Left lung (tissue), 10 donors: ENCODE data around the gene C2CD2L. TPM values are rescaled to one million over a fixed set of nuclear protein-coding genes. Genes with fewer than 3 reads are reported as not detected.

Source experiments
- ATAC-seq: fragments of 200-7000 bp; cut with Tn5 transposase; one replicate; pipeline ENCODE4 v1.9.1; 2020; ENCODE audit warnings: moderate library complexity
- DNase-seq, 4 donors: peaks; one replicate each; pipeline ENCODE4 v3.0.0-alpha.2; 2013 to 2020
- H3K27ac ChIP-seq, 2 donors: fragments of 200-600 bp; sonication (generic) in 1 of 2; one replicate each; pipeline versions ENCODE4 v1.5.0 to v1.8.0; 2020 to 2021
- H3K27me3 ChIP-seq, 2 donors: fragments of 200-600 bp; sonication (generic) in 1 of 2; one replicate each; pipeline versions ENCODE4 v1.5.0 to v1.8.0; 2020 to 2021
- H3K36me3 ChIP-seq, 2 donors: fragments of 200-600 bp; sonication (generic) in 1 of 2; one replicate each; pipeline versions ENCODE4 v1.5.0 to v1.8.0; 2020 to 2021
- H3K4me1 ChIP-seq, 2 donors: fragments of 200-600 bp; one replicate each; pipeline ENCODE4 v1.8.0; 2021
- H3K4me3 ChIP-seq, 2 donors: fragments of 200-600 bp; sonication (generic) in 1 of 2; one replicate each; pipeline versions ENCODE4 v1.5.0 to v1.8.0; 2020 to 2021; ENCODE audit warnings: mild to moderate bottlenecking in 1 of 2
- H3K9me3 ChIP-seq, 2 donors: fragments of 200-600 bp; sonication (generic) in 1 of 2; one replicate each; pipeline versions ENCODE4 v1.5.0 to v1.8.0; 2020 to 2021
- intact Hi-C, 2 donors: fragments of 100-400 bp; cut with DNase I; formaldehyde crosslinking; loops; one replicate each; pipeline versions ENCODE4 v1.11.2 to v1.14.2; 2022
- polyA plus RNA-seq, 6 donors: library from polyadenylated mRNA; unstranded; fragments of 120-200 nt; gene quantifications; one replicate each; pipeline ENCODE4 v1.2.1, GENCODE V29; 2013; ENCODE audit not compliant: insufficient read length in 6 of 6
- total RNA-seq, 2 donors: library from RNA; stranded (reverse); fragmentation: NEBNext Ultra II Directional; extraction: Animal tissue kit (Norgen Biotek cat#: 25700); gene quantifications; one replicate each; pipeline ENCODE4 v1.2.1, GENCODE V29; 2021
- TF ChIP-seq, protein P1 (sequence below), 2 donors: fragments of 200-600 bp; sonication (generic) in 1 of 2; IDR thresholded peaks; one replicate each; pipeline versions ENCODE4 v1.5.0 to v1.8.0; 2021; ENCODE audit warnings: antibody characterized with exemption in 2 of 2
- donor health status: DM: no; HTN: yes; CAD: no.
- donor health status: DM: no; HTN: no; CAD: no.

The C2CD2L gene
- total and polyA plus RNA-seq, 8 donors = 7.3 to 18.6 (median 8.0) TPM

DNA sequence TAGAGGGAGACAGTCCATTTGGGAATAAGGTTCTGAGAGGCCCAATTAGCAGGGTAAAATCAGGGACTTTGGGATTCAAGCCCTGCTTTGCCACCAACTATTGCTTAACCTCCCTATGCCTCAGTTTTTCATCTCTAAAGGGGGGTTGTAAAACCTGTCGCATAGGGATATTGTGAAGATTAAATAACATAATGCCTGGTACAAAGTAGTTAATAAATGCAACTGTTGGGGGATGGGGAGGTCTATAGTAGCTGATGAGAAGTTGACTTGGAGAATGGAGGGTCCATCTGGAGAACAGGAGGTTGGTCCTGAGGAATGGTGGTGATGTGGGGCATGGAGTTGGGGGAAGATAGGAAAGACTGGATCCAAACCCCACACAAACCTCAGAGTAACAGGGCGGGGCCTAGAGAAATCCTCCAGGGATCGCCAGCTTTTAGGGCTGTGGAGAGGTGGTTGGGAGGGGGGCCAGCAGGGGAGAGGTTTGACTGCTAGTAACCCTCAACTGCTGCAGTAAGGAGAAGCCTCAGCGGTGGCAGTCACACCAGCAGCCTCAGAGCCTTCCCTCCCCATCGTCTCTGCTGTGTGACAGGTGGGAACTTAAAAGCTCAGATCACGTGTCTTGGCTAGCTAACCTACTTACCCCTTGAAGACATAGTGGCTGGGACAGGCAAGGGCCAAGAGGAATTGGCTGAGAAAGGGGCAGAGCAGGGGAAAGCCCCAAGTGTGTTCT lies 40.6 kb downstream of the C2CD2L start:
- Histone ChIP-seq H3K36me3 (no peaks in the 10 kb centered on the region), H3K27ac (no peak overlapping the region), H3K9me3 (no peaks in the 10 kb centered on the region), H3K27me3 (peaks cover 11 to 74% of the 10 kb centered on the region in 2 donors), H3K4me3 (no peak overlapping the region), H3K4me1 (peaks cover 10 to 22% of the 10 kb centered on the region in 2 donors)
- TF ChIP-seq, protein P1, sequence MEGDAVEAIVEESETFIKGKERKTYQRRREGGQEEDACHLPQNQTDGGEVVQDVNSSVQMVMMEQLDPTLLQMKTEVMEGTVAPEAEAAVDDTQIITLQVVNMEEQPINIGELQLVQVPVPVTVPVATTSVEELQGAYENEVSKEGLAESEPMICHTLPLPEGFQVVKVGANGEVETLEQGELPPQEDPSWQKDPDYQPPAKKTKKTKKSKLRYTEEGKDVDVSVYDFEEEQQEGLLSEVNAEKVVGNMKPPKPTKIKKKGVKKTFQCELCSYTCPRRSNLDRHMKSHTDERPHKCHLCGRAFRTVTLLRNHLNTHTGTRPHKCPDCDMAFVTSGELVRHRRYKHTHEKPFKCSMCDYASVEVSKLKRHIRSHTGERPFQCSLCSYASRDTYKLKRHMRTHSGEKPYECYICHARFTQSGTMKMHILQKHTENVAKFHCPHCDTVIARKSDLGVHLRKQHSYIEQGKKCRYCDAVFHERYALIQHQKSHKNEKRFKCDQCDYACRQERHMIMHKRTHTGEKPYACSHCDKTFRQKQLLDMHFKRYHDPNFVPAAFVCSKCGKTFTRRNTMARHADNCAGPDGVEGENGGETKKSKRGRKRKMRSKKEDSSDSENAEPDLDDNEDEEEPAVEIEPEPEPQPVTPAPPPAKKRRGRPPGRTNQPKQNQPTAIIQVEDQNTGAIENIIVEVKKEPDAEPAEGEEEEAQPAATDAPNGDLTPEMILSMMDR (IDR thresholded peaks at IDR 0.05) = no peak
- intact Hi-C loops = no loop called here
- no peak for DNase-seq
- ATAC-seq = no peak

DNA sequence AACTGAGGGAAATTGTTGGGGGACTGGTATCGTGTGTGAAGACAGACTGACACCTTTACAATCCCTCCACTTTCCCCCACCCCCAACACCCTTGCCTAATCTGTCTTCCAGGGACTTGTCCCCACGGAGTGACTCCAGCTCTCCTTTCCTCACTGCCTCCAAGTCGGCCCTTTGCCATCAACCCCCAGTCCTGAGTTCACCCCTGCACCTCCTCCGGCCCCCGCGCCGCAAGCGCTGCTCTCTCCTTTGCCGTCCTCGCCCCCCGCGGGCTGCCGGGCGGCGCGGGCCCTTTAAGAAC lies 41.5 kb downstream of the C2CD2L start:
- ATAC-seq (no peak), DNase-seq (peak in 1 of 4 donors; percentile 11)
- Histone ChIP-seq H3K27ac (no peak overlapping the region), H3K36me3 (no peaks in the 10 kb centered on the region), H3K4me1 (peaks cover 10 to 22% of the 10 kb centered on the region in 2 donors), H3K9me3 (no peaks in the 10 kb centered on the region), H3K4me3 (peak overlapping the region; percentile 46 to 53), H3K27me3 (peaks cover 11 to 76% of the 10 kb centered on the region in 2 donors)
- TF ChIP-seq, protein P1 (IDR thresholded peaks at IDR 0.05) = no peak
- intact Hi-C loops = no loop called here

DNA sequence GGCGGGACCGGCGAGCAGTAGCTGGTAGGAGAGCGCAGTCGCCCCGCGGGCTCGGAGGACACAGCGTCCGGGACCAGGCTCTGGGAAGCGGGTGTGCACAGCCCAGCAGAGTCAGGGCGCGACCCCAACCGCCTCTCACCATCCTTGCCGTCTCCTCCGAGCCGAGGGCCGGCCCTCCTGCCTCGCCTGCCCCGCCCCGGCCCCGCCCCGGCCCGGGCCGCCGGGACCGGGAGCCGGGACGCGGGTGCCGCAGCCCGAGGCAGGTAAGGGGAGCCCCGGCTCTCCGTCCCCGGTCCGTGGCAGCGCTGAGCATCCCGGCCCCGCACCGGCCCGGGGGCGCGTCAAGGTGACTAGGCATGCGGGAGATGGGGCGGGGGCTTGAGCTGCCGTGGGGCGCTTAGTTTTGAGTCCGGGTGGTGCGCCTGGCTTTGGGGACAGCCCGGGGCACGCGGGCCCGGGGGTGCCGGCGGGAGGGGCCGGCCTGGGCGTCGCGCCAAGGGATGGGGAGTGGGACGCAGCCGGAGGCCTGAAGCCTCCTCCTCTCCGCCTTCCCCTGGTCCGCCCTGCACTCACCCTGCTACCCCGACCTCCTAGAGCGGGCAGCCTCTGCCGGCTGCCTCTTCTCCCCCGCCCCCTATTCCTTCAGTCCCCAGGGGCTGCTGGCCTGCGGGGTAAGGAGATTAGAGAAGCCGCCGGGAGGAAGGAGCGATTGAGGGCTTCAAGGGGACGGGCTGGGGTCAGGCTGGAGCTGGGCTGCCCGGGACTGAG lies 42.1 kb downstream of the C2CD2L start, which contains the start of gene ABCG4:
TSS of gene ABCG4 (plus strand) at position 35 of the 768 bp plus-strand sequence. CDS start 914 bp downstream, outside the sequence.
- Histone ChIP-seq H3K27ac (no peak within 1 kb of the TSS), H3K9me3 (no peaks in the 10 kb centered on the region), H3K27me3 (peaks cover 11 to 76% of the 10 kb centered on the region in 2 donors), H3K4me3 (peak within 1 kb of the TSS; percentile 46 to 53), H3K36me3 (no peaks in the 10 kb centered on the region), H3K4me1 (peaks cover 10 to 22% of the 10 kb centered on the region in 2 donors)
- ATAC-seq (peak; percentile 62), DNase-seq (peak in 2 of 4 donors; percentile 43 to 85)
- TF ChIP-seq, protein P1 (IDR thresholded peaks at IDR 0.05) = no peak
- intact Hi-C loops = no loop called here

DNA sequence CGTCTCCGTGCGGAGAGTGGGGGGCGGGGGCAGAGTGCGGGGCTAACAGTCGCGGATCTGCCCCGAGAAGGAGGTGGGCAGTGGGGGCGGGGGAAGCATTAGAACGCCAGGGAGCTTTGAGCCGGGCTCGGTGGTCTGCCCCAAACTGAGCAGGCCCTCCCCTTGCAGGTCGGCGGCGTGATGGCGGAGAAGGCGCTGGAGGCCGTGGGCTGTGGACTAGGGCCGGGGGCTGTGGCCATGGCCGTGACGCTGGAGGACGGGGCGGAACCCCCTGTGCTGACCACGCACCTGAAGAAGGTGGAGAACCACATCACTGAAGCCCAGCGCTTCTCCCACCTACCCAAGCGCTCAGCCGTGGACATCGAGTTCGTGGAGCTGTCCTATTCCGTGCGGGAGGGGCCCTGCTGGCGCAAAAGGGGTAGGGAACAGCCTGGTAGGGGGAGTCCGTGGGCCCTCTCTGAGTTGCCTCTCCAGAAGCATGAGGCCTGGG lies 42.7 kb downstream of the C2CD2L start:
- Histone ChIP-seq H3K27me3 (peaks cover 11 to 76% of the 10 kb centered on the region in 2 donors), H3K36me3 (no peaks in the 10 kb centered on the region), H3K4me1 (peaks cover 10 to 18% of the 10 kb centered on the region in 2 donors), H3K9me3 (no peaks in the 10 kb centered on the region), H3K27ac (no peak overlapping the region), H3K4me3 (no peak overlapping the region)
- TF ChIP-seq, protein P1 (IDR thresholded peaks at IDR 0.05) = no peak
- intact Hi-C loops = no loop called here
- DNase-seq (no peak), ATAC-seq (no peak)

DNA sequence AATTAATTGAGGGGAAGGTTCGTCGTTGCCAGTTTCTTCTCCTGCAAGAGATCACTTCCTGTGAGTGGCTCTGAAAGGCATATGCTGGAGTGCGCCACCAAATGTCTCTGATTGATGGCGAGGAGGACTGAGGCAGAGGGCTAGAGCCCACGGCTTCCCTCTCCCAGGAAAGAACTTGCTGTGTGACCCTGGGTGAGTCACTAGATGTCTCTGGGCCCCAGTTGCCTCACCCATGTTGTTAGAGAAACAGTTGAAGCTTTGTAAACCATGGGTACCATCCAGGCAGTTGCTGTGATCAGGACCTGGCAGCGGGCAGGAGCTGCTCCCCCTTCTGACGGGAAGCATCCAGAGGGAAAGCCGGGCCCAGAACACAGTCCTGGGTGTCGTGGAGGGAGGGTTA lies 44.9 kb downstream of the C2CD2L start:
- Histone ChIP-seq H3K9me3 (no peaks in the 10 kb centered on the region), H3K4me3 (no peak overlapping the region), H3K27me3 (peaks cover 11 to 59% of the 10 kb centered on the region in 2 donors), H3K36me3 (no peaks in the 10 kb centered on the region), H3K4me1 (peaks cover 10 to 16% of the 10 kb centered on the region in 2 donors), H3K27ac (no peak overlapping the region)
- no peak for ATAC-seq
- no peak for DNase-seq
- intact Hi-C loops = no loop called here
- TF ChIP-seq, protein P1 (IDR thresholded peaks at IDR 0.05) = no peak
